Testis (tissue), 3 donors: ENCODE results near the gene AGBL1. TPM values are rescaled to one million over a fixed set of nuclear protein-coding genes. Genes with fewer than 3 reads are reported as not detected.

Experiments used
- DNase-seq: peaks from one replicate; pipeline ENCODE4 v3.0.0-alpha.2; 2019
- H3K27ac ChIP-seq, 2 donors: fragments of 200-600 bp; sonication (generic); one replicate each; pipeline ENCODE4 v1.5.1; 2019
- H3K27me3 ChIP-seq: fragments of 200-600 bp; sonication (generic); one replicate; pipeline ENCODE4 v1.5.1; 2019
- H3K36me3 ChIP-seq: fragments of 200-600 bp; sonication (generic); one replicate; pipeline ENCODE4 v1.5.1; 2017; ENCODE audit warnings: low read depth; ENCODE audit errors: missing control alignments
- H3K4me1 ChIP-seq: fragments of 200-600 bp; sonication (generic); one replicate; pipeline ENCODE4 v1.5.1; 2019
- H3K4me3 ChIP-seq, 2 donors: fragments of 200-600 bp; sonication (generic); one replicate each; pipeline ENCODE4 v1.5.1; 2017 to 2019
- H3K9me3 ChIP-seq: fragments of 200-600 bp; sonication (generic); one replicate; pipeline ENCODE4 v1.5.1; 2017
- POLR2A ChIP-seq: fragments of 450-650 bp; IDR thresholded peaks from one replicate; pipeline ENCODE4 v1.6.1; 2017; ENCODE audit warnings: antibody characterized with exemption, mild to moderate bottlenecking, moderate library complexity
- WGBS, 2 donors: methylation state at CpG; one replicate each; pipeline ENCODE4 v1.1.5; 2018; 5-methylcytosine and 5-hydroxymethylcytosine counted together
- intact Hi-C: fragments of 100-400 bp; cut with DNase I; formaldehyde crosslinking; loops from one replicate; pipeline ENCODE4 v1.15.1; 2023; ENCODE audit warnings: low total_unique reads
- polyA plus RNA-seq: library from polyadenylated mRNA; stranded (reverse); fragments of 350-450 nt; fragmentation: Illumina TruSeq; extraction: RNeasy Lipid Tissue Mini Kit (QIAGEN cat#74804); gene quantifications from one replicate; pipeline ENCODE4 v1.2.3, GENCODE V29; 2014; ENCODE audit warnings: low read depth, low replicate concordance; ENCODE audit not compliant: insufficient read depth
- total RNA-seq, 2 donors: library from RNA; depleted of rRNA; stranded (reverse); fragments of >200 nt; gene quantifications; one replicate each; pipeline ENCODE4 v1.2.3, GENCODE V29; 2016
- TF ChIP-seq, protein P1 (sequence below), 3 experiments: fragments of 450-650 bp in 2 of 3; fragments of 200-600 bp in 1 of 3; sonication (generic) in 1 of 3; IDR thresholded peaks; one replicate each; pipeline ENCODE4 v1.5.1; 2016 to 2019; ENCODE audit warnings: antibody characterized with exemption in 3 of 3, mild to moderate bottlenecking in 2 of 3, moderate library complexity in 1 of 3

AGBL1 gene
- total and polyA plus RNA-seq, 3 donors from 2014 or later, result 0.37 to 0.94 (median 0.70) TPM

DNA sequence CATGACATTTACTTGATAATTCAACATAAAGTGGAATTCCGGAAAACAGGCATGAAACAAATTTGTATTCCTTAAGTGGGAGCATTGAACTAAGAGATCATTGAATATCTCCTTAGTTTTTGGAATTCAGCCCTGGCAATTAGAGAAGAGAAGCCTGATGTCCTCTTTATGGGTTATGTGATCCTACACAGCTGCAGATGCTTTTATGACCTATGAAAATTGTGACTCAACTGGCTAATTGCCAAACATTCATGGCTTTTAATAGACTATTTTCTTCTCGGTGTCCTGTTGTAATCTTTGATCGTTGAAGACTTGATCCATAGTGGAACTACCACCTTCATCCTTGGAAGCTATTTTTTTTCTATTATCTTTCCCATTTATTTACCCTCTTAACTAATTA lies 46.1 kb downstream of the AGBL1 start:
- TF ChIP-seq, protein P1, sequence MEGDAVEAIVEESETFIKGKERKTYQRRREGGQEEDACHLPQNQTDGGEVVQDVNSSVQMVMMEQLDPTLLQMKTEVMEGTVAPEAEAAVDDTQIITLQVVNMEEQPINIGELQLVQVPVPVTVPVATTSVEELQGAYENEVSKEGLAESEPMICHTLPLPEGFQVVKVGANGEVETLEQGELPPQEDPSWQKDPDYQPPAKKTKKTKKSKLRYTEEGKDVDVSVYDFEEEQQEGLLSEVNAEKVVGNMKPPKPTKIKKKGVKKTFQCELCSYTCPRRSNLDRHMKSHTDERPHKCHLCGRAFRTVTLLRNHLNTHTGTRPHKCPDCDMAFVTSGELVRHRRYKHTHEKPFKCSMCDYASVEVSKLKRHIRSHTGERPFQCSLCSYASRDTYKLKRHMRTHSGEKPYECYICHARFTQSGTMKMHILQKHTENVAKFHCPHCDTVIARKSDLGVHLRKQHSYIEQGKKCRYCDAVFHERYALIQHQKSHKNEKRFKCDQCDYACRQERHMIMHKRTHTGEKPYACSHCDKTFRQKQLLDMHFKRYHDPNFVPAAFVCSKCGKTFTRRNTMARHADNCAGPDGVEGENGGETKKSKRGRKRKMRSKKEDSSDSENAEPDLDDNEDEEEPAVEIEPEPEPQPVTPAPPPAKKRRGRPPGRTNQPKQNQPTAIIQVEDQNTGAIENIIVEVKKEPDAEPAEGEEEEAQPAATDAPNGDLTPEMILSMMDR (IDR thresholded peaks at IDR 0.05), result no peak
- no peak for TF ChIP-seq POLR2A
- DNase-seq, result no peak
- no peak overlapping the region for H3K27ac ChIP-seq
- no peaks in the 10 kb centered on the region for H3K4me1 ChIP-seq
- WGBS, 2 donors, result 55 to 75% methylated on average over 3 of the region's 3 CpGs
- H3K27me3 ChIP-seq, result no peaks in the 10 kb centered on the region
- no peaks in the 10 kb centered on the region for H3K36me3 ChIP-seq
- H3K9me3 ChIP-seq, result no peaks in the 10 kb centered on the region
- intact Hi-C loops, result no loop called here
- H3K4me3 ChIP-seq, result no peak overlapping the region

DNA sequence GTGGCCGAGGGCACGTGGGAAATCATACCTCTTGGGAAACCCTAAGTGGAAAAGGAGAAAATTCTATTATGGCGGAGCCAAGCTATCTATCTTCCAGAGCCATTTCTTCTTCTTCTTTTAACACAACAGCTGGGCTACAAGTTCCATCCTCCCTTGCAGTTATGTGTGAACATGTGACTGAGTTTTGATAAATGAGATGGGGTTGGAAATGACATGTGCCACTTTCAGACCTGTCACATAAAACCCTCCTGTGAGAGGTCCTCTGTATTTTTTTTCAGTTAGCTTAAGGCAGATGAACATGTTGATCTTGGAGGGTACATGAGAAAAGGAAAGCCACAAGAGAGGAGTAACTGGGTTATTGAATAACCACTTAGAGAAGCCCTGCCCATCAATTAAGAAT lies 47.9 kb downstream of the AGBL1 start:
- Histone ChIP-seq H3K4me1 (no peaks in the 10 kb centered on the region), H3K4me3 (no peak overlapping the region), H3K36me3 (no peaks in the 10 kb centered on the region), H3K9me3 (no peaks in the 10 kb centered on the region), H3K27ac (no peak overlapping the region), H3K27me3 (no peaks in the 10 kb centered on the region)
- intact Hi-C loops, result no loop called here
- TF ChIP-seq, protein P1 (IDR thresholded peaks at IDR 0.05), result no peak
- no peak for TF ChIP-seq POLR2A
- no peak for DNase-seq
- 92 to 94% methylated on average over 3 of the region's 3 CpGs for WGBS, 2 donors

DNA sequence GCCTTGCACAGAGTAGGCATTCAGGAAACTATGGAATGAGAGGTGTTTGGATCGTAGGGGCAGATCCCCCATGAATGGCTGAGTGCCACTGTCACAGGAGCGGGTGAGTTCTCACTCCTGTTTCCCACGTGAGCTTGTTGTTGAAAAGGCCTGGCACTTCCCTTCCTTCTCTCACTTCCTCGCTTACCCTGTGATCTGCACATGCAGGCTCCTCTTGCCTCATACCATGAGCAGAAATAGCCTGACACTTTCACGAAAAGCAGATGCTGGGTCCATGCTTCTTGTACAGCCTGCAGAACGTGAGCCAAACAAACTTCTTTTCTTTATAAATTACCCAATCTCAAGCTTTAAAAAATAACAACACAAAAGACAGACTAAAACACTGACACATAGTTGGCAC lies 55.4 kb downstream of the AGBL1 start:
- no peak overlapping the region for H3K27ac ChIP-seq
- TF ChIP-seq POLR2A, result no peak
- TF ChIP-seq, protein P1 (IDR thresholded peaks at IDR 0.05), result no peak
- H3K9me3 ChIP-seq, result no peaks in the 10 kb centered on the region
- no peaks in the 10 kb centered on the region for H3K36me3 ChIP-seq
- intact Hi-C loops, result no loop called here
- WGBS, 2 donors, result 62 to 67% methylated on average over 6 of the region's 6 CpGs
- no peak for DNase-seq
- H3K4me3 ChIP-seq, result no peak overlapping the region
- H3K4me1 ChIP-seq, result no peaks in the 10 kb centered on the region
- no peaks in the 10 kb centered on the region for H3K27me3 ChIP-seq

DNA sequence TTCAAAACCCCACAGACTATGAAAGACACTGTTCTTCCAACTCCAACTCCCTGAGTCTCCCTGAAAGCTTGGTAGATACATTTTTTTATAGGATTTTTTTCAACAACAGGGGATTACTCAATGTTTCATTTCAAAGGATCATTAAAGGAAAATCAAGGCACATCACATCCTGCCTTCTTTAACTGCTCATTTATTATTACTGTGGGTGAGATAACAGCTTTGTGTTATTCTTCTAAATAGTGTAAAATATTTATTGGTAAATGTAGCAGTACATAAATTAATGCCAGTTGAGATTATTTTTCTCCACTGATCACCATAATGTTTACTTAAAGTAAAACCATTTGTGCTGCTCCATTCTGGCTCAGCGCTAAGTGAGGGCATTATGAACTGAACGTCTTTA lies 57.2 kb downstream of the AGBL1 start:
- no peak for DNase-seq
- TF ChIP-seq, protein P1 (IDR thresholded peaks at IDR 0.05), result no peak
- no peak for TF ChIP-seq POLR2A
- WGBS, 2 donors, result 68 to 77% methylated on average over 2 of the region's 2 CpGs
- Histone ChIP-seq H3K27ac (no peak overlapping the region), H3K36me3 (no peaks in the 10 kb centered on the region), H3K4me1 (no peaks in the 10 kb centered on the region), H3K27me3 (no peaks in the 10 kb centered on the region), H3K9me3 (no peaks in the 10 kb centered on the region), H3K4me3 (no peak overlapping the region)
- intact Hi-C loops, result no loop called here

- no peak for TF ChIP-seq POLR2A
- Histone ChIP-seq H3K27me3 (no peaks in the 10 kb centered on the region), H3K9me3 (no peaks in the 10 kb centered on the region), H3K27ac (no peak overlapping the region), H3K36me3 (no peaks in the 10 kb centered on the region), H3K4me1 (no peaks in the 10 kb centered on the region), H3K4me3 (no peak overlapping the region)
- 59 to 68% methylated on average over 3 of the region's 3 CpGs for WGBS, 2 donors
- intact Hi-C loops, result no loop called here
- DNase-seq, result no peak
Observed at GRCh38 chr15:86138798-86139197, 59.1 kb downstream of the AGBL1 start.
